ENCODE data around the gene ARL5B. TPM values are rescaled to one million over a fixed set of nuclear protein-coding genes. Genes with fewer than 3 reads are reported as not detected.
"Not testable (repeated sequence)": the region's sequence is repeated elsewhere in the genome, so short reads cannot be mapped to it uniquely, and the experiment has no call there.

The ARL5B gene, protein sequence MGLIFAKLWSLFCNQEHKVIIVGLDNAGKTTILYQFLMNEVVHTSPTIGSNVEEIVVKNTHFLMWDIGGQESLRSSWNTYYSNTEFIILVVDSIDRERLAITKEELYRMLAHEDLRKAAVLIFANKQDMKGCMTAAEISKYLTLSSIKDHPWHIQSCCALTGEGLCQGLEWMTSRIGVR
- 1 to 10 TPM; 7.6 to 7.7 TPM for total RNA-seq

DNA sequence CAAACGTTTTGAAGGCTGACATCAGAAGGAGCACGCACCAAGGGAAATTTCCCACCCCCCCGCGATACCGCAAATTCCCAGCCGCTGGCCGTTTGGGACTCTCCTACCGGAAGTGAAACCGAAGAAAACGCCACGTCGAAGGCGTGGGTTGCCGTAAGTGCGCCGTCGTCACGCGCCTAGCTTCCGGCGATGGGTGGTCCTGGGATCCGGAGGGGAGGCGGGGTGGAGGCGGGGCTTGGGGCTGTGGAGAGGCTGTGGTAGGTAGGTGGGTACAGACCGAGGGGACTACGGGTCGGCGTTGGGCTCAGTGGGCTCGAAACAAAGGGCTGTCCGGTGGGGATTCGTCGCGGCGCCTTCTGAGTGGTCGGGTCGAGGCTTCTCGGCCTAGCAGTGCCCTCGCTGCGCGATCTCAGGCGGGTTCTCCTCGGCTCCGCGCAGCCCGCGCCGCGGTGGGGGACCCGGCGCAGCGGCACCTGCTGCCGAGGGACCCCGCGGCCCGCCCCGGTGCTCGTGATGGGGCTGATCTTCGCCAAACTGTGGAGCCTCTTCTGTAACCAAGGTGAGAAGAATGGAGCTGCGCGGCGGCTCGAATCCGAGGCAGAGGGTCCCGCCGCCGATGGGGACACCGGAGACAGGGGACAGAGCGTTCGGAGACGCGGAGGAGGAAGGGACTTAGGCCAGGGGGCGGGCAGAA is at the start of gene ARL5B:
Gene ARL5B, plus strand, starts transcription at position 307 of the 694 bp plus-strand sequence. Its CDS starts 207 bp downstream, at position 514.
- Mint-ChIP-seq H3K4me1 (ENCODE audit: low read depth in 2 of 2) (peaks cover 32 to 36% of the 10 kb centered on the region in 2 donors), H3K4me3 (peak within 1 kb of the TSS; percentile 100), H3K9me3 (no peaks in the 10 kb centered on the region), H3K27me3 (no peaks in the 10 kb centered on the region), H3K36me3 (peaks cover 5% of the 10 kb centered on the region), H3K27ac (peak within 1 kb of the TSS; percentile 97 to 99)
- ATAC-seq (peak; percentile 99), DNase-seq (ENCODE audit: low spot score) (peak; percentile 97)

DNA sequence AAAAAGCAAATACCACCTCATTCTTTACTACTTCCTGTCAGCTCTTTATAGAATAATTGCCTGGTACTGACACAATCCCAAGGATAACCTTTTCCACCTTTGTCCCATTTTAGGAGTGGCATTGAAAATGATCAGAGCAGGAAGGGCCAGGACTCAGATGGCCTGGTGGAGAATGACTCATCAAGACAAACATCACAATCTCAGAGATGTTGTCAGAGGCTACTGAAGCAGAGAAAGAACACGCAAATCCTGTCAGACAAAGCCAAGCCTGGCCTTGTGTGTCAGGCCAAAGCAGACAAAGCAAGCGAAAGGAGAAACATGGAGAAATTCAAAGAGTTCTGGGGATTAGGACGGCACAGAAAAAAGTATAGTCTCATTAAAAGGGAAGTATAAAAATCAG is 48.7 kb upstream of the ARL5B start:
- H3K27me3 Mint-ChIP-seq: no peaks in the 10 kb centered on the region
- H3K36me3 Mint-ChIP-seq: peaks cover 6% of the 10 kb centered on the region
- DNase-seq (ENCODE audit: low spot score) (no peak), ATAC-seq (no peak)
- H3K4me1 Mint-ChIP-seq (ENCODE audit: low read depth in 2 of 2): no peaks in the 10 kb centered on the region
- H3K4me3 Mint-ChIP-seq: no peak overlapping the region
- H3K9me3 Mint-ChIP-seq: no peaks in the 10 kb centered on the region
- H3K27ac Mint-ChIP-seq: no peak overlapping the region

DNA sequence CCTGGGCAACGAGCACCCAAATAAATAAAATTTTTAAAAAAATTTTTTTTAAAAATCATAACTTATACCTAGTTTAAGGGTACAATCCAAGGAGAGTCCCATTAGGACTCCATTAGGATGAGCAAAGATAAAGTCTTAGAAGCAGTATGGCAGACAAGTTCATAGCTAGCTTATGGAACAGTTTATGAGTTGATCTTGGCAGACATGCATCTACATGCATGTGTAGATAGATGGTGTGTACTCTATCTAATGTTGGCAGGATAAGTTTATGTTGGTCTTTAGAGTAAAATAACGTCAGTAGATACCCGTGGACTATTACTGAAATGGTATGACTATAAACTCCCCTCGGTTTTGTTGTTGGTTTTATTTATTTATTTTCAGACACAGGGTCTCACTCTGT is 48.1 kb upstream of the ARL5B start:
- no peak overlapping the region for H3K4me3 Mint-ChIP-seq

DNA sequence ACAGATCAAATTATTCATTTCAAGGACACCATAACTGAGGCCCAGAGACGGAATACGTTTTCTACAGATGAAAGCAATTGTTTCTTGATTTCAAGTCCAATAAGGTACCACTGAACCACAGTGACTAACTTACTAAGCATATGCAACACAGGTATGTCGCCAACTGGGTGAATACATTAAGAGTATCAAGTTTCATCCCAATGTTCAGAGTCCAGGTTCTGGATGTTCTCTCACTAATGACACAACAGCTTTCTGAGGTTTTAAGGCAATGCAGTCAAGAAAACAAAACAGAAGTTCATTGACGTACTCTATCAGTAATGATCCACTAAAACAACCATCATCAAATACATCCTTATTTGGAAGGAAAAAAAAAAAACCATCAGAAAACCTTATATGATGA is 43.6 kb upstream of the ARL5B start:
- no peak for ATAC-seq
- Mint-ChIP-seq H3K27me3 (no peaks in the 10 kb centered on the region), H3K4me3 (no peak overlapping the region), H3K36me3 (peaks cover 11% of the 10 kb centered on the region), H3K9me3 (no peaks in the 10 kb centered on the region), H3K27ac (no peak overlapping the region), H3K4me1 (ENCODE audit: low read depth in 2 of 2) (no peaks in the 10 kb centered on the region)
- no peak for DNase-seq (ENCODE audit: low spot score)

More for the DNA sequence above, 48.1 kb upstream of the ARL5B start:
- H3K27ac Mint-ChIP-seq: no peak overlapping the region
- H3K4me1 Mint-ChIP-seq (ENCODE audit: low read depth in 2 of 2): no peaks in the 10 kb centered on the region
- no peaks in the 10 kb centered on the region for H3K9me3 Mint-ChIP-seq
- ATAC-seq (no peak), DNase-seq (ENCODE audit: low spot score) (no peak)
- peaks cover 6% of the 10 kb centered on the region for H3K36me3 Mint-ChIP-seq
- no peaks in the 10 kb centered on the region for H3K27me3 Mint-ChIP-seq

DNA sequence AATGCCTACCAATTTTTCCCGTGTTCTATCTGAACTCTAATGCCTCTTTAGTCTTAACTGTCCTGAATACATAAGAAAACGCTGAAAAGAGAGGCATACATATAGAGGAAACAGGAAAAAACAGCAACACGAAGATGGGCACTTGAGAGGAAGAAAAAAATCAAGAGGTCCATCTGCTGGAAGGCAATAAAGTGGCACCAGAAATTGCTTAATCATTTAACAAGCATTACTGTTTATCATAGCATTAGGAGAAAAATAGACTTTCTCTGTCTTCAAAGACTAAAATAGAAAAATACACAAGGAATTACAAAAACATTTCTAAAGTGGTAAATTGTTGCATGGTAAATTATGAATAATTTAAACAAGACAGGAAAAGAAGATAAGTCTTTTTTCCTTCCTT is 42.9 kb upstream of the ARL5B start:
- Mint-ChIP-seq H3K4me1 (ENCODE audit: low read depth in 2 of 2) (no peaks in the 10 kb centered on the region), H3K27ac (no peak overlapping the region), H3K4me3 (no peak overlapping the region), H3K27me3 (no peaks in the 10 kb centered on the region), H3K36me3 (peaks cover 12% of the 10 kb centered on the region), H3K9me3 (no peaks in the 10 kb centered on the region)
- DNase-seq (ENCODE audit: low spot score): no peak
- no peak for ATAC-seq

DNA sequence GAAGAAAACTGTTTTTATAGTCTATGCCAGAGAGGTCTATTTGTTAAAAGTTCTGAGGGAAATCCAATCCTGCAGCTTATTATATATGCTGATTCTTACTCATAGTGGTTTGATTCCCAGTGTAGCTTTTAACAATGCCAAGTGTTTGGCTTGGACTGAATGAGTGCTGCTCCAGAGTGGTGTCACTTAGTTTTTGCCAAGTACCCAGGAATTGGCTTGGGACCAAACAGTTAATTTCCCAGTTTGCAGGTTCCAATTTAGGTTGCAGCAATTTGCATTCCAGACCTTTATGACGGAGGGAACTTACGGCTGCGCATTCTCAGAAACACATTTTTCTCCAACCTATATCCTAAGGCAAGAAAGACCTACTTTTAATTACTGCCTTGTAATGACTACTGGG is 40.2 kb upstream of the ARL5B start:
- Mint-ChIP-seq H3K9me3 (no peaks in the 10 kb centered on the region), H3K36me3 (peaks cover 7% of the 10 kb centered on the region), H3K4me1 (ENCODE audit: low read depth in 2 of 2) (no peaks in the 10 kb centered on the region), H3K27me3 (no peaks in the 10 kb centered on the region), H3K4me3 (no peak overlapping the region), H3K27ac (no peak overlapping the region)
- DNase-seq (ENCODE audit: low spot score) (no peak), ATAC-seq (no peak)

DNA sequence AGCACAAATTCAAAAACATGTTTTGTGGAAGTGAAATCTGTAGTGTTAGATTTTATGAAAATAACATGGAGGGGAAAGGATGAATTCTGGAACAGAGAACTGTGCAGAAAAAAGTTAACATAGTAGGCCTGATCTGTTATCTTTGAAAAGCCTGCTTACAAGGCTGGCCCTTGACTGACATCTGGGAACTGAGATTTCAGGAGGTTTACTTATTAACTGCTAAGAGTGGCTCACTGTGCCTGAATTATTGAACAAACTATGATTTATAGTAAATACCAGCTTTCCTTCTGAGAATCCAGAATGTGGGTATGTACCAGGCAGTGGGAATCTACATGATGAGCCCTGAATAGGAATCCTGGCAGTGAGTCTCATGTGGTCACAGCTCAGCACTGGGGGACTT is 38.4 kb upstream of the ARL5B start:
- H3K4me3 Mint-ChIP-seq: no peak overlapping the region
- H3K4me1 Mint-ChIP-seq (ENCODE audit: low read depth in 2 of 2): peaks cover 0 to 1% of the 10 kb centered on the region in 2 donors
- no peaks in the 10 kb centered on the region for H3K9me3 Mint-ChIP-seq
- DNase-seq (ENCODE audit: low spot score) (no peak), ATAC-seq (no peak)
- H3K27me3 Mint-ChIP-seq: no peaks in the 10 kb centered on the region
- peaks cover 7% of the 10 kb centered on the region for H3K36me3 Mint-ChIP-seq
- H3K27ac Mint-ChIP-seq: no peak overlapping the region

DNA sequence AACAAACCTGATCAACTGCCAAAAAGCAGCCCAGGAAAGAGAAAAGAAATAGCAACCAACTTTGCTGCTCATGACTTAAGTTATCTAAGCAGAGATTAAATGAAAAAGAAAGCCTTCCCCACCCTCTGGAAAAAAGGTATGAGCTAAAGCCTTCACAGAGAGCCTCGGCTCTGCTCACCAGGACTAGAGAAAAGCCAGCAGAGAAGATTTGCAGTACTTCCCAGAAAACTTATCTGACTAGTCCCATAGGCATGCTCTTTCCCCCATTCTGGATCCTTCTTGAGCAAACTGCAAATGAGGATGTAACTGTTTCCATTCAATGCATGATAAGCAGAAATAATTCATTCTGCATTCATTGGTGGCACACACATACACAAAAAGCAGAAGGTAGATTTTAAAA is 35.6 kb upstream of the ARL5B start:
- H3K27ac Mint-ChIP-seq; ATAC-seq; H3K4me1 Mint-ChIP-seq (ENCODE audit: low read depth in 2 of 2); DNase-seq (ENCODE audit: low spot score); H3K9me3 Mint-ChIP-seq; H3K36me3 Mint-ChIP-seq; H3K27me3 Mint-ChIP-seq; H3K4me3 Mint-ChIP-seq: not testable (repeated sequence)

DNA sequence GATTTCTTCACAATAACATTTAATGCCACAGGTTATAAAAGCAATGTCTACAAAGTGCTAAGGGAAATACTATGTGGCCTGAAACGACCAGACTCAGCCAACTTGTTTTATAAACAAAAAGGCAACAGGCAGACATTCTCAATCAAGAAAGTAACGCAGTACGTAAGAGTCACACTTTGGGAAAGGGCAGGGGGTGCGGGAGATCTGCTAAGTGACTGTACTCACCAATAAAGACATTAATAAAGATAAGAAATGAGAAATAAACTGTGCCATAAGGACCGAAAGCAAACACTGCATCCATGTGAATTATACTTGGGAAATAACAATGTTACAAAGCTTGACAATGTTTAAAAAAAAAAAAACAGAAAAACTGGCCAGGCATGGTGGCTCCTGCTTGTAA is 33.3 kb upstream of the ARL5B start:
- peaks cover 0 to 9% of the 10 kb centered on the region in 2 donors for H3K4me1 Mint-ChIP-seq (ENCODE audit: low read depth in 2 of 2)
- H3K36me3 Mint-ChIP-seq: no peaks in the 10 kb centered on the region
- DNase-seq (ENCODE audit: low spot score) (no peak), ATAC-seq (no peak)
- H3K4me3 Mint-ChIP-seq: no peak overlapping the region
- H3K27me3 Mint-ChIP-seq: no peaks in the 10 kb centered on the region
- H3K9me3 Mint-ChIP-seq: no peaks in the 10 kb centered on the region
- H3K27ac Mint-ChIP-seq: peak overlapping the region in 1 of 2 donors; percentile 89

DNA sequence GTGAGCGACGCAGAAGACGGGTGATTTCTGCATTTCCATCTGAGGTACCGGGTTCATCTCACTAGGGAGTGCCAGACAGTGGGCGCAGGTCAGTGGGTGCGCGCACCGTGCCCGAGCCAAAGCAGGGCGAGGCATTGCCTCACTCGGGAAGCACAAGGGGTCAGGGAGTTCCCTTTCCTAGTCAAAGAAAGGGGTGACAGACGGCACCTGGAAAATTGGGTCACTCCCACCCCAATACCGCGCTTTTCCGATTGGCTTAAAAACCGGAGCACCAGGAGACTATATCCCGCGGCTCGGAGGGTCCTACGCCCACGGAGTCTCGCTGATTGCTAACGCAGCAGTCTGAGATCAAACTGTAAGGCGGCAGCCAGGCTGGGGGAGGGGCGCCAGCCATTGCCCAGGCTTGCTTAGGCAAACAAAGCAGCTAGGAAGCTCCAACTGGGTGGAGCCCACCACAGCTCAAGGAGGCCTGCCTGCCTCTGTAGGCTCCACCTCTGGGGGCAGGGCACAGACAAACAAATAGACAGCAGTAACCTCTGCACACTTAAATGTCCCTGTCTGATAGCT is 31.7 kb upstream of the ARL5B start:
- H3K4me1 Mint-ChIP-seq (ENCODE audit: low read depth in 2 of 2); H3K9me3 Mint-ChIP-seq; H3K36me3 Mint-ChIP-seq; H3K27me3 Mint-ChIP-seq; ATAC-seq: not testable (repeated sequence)
- peak overlapping the region in 1 of 2 donors; percentile 89 for H3K27ac Mint-ChIP-seq
- peak; percentile 65 for DNase-seq (ENCODE audit: low spot score)
- peak overlapping the region; percentile 78 for H3K4me3 Mint-ChIP-seq

DNA sequence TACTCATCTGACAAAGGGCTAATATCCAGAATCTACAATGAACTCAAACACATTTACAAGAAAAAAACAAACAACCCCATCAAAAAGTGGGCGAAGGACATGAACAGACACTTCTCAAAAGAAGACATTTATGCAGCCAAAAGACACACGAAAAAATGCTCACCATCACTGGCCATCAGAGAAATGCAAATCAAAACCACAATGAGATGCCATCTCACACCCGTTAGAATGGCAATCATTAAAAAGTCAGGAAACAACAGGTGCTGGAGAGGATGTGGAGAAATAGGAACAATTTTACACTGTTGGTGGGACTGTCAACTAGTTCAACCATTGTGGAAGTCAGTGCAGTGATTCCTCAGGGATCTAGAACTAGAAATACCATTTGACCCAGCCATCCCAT is 26.7 kb upstream of the ARL5B start:
- not testable (repeated sequence) for H3K9me3 Mint-ChIP-seq, ATAC-seq, H3K36me3 Mint-ChIP-seq

DNA sequence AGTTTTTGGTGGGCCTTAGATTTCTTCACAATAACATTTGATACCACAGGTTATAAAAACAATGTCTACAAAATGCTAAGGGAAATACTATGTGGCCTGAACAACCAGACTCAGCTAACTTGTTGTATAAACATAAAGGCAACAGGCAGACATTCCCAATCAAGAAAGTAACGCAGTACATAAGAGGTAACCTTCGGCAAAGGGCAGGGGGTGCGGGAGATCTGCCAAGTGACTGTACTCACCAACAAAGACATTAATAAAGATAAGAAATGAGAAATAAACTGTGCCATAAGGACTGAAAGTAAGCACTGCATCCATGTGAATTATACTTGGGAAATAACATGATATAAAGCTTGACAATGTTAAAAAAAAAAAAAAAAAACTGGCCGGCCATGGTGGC is 23.2 kb upstream of the ARL5B start:
- H3K9me3 Mint-ChIP-seq: no peaks in the 10 kb centered on the region
- no peak for DNase-seq (ENCODE audit: low spot score)
- no peak for ATAC-seq
- no peaks in the 10 kb centered on the region for H3K27me3 Mint-ChIP-seq
- peaks cover 0 to 2% of the 10 kb centered on the region in 2 donors for H3K4me1 Mint-ChIP-seq (ENCODE audit: low read depth in 2 of 2)
- H3K36me3 Mint-ChIP-seq: no peaks in the 10 kb centered on the region
- no peak overlapping the region for H3K27ac Mint-ChIP-seq
- no peak overlapping the region for H3K4me3 Mint-ChIP-seq

More for the DNA sequence above, 26.7 kb upstream of the ARL5B start:
- not testable (repeated sequence) for H3K27ac Mint-ChIP-seq; H3K27me3 Mint-ChIP-seq; DNase-seq (ENCODE audit: low spot score); H3K4me1 Mint-ChIP-seq (ENCODE audit: low read depth in 2 of 2); H3K4me3 Mint-ChIP-seq

DNA sequence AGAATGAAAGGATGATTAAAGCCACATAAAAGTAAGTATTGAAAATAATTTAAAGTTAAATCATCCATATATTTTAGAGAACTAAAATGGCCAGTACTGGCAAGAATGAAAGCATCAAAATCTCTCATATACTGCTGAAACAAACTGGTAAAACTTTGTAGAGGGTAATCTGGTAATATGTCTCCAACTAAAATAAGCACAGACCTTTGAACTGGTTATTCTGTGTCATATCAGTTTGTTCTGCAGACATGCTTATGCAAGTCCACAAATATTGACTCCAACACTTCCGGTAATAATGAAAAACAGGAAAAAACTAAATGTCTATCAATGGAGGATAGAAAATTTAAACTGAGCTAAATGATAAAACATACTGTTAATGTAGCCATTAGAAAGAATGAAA is 21.8 kb upstream of the ARL5B start:
- H3K27me3 Mint-ChIP-seq; DNase-seq (ENCODE audit: low spot score); ATAC-seq; H3K9me3 Mint-ChIP-seq; H3K27ac Mint-ChIP-seq; H3K36me3 Mint-ChIP-seq; H3K4me1 Mint-ChIP-seq (ENCODE audit: low read depth in 2 of 2); H3K4me3 Mint-ChIP-seq: not testable (repeated sequence)

DNA sequence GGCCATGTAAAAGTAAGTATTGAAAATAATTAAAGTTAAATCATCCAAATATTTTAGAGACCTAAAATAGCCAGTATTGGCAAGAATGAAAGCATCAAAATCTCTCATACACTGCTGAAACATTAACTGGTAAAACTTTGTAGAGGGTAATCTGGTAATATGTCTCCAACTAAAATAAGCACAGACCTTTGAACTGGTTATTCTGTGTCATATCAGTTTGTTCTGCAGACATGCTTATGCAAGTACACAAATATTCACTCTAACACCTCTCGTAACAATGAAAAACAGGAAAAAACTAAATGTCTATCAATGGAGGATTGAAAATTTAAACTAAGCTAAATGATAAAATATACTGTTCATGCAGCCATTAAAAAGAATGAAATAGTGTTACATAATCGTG is 19.5 kb upstream of the ARL5B start:
- not testable (repeated sequence) for H3K4me3 Mint-ChIP-seq; H3K27me3 Mint-ChIP-seq; DNase-seq (ENCODE audit: low spot score); H3K27ac Mint-ChIP-seq; H3K4me1 Mint-ChIP-seq (ENCODE audit: low read depth in 2 of 2); ATAC-seq; H3K36me3 Mint-ChIP-seq; H3K9me3 Mint-ChIP-seq
